Stomach (tissue), 4 donors: ENCODE data around the gene MIXL1.

Experiments used
- EP300 ChIP-seq: sonication (generic); formaldehyde crosslinking; IDR thresholded peaks from one replicate; pipeline ENCODE4 v1.6.1; 2017; ENCODE audit warnings: antibody characterized with exemption
- POLR2A ChIP-seq, 4 donors: fragments of 450-650 bp; IDR thresholded peaks; one replicate each; pipeline ENCODE4 v1.6.1; 2016; ENCODE audit warnings: antibody characterized with exemption in 4 of 4, control low read depth in 2 of 4, mild to moderate bottlenecking in 1 of 4, moderate library complexity in 1 of 4
- POLR2AphosphoS5 ChIP-seq, 3 donors: sonication (generic); formaldehyde crosslinking; IDR thresholded peaks; one replicate each; pipeline ENCODE4 v1.6.1; 2016; ENCODE audit warnings: antibody characterized with exemption in 3 of 3
- TF ChIP-seq, protein P1 (sequence below), 7 experiments: fragments of 450-650 bp in 4 of 7; fragments of 200-600 bp in 3 of 7; sonication (generic) in 3 of 7; IDR thresholded peaks; one replicate each; pipeline ENCODE4 v1.5.1; 2016 to 2019; ENCODE audit warnings: antibody characterized with exemption in 7 of 7, control low read depth in 2 of 7, mild to moderate bottlenecking in 1 of 7

- TF ChIP-seq POLR2A (IDR thresholded peaks at IDR 0.05) (no peak), POLR2AphosphoS5 (IDR thresholded peaks at IDR 0.05) (no peak), EP300 (no peak)
- TF ChIP-seq, protein P1, sequence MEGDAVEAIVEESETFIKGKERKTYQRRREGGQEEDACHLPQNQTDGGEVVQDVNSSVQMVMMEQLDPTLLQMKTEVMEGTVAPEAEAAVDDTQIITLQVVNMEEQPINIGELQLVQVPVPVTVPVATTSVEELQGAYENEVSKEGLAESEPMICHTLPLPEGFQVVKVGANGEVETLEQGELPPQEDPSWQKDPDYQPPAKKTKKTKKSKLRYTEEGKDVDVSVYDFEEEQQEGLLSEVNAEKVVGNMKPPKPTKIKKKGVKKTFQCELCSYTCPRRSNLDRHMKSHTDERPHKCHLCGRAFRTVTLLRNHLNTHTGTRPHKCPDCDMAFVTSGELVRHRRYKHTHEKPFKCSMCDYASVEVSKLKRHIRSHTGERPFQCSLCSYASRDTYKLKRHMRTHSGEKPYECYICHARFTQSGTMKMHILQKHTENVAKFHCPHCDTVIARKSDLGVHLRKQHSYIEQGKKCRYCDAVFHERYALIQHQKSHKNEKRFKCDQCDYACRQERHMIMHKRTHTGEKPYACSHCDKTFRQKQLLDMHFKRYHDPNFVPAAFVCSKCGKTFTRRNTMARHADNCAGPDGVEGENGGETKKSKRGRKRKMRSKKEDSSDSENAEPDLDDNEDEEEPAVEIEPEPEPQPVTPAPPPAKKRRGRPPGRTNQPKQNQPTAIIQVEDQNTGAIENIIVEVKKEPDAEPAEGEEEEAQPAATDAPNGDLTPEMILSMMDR (IDR thresholded peaks at IDR 0.05), result no peak
Observed at GRCh38 chr1:226250511-226250910, 27.0 kb downstream of the MIXL1 start.
